ENCODE results near the gene CBFA2T3. TPM values are rescaled to one million over a fixed set of nuclear protein-coding genes. Genes with fewer than 3 reads are reported as not detected.
A peak's percentile ranks its signal among the peaks of the same experiment; 100 is the strongest.

CBFA2T3 gene
- total and polyA plus RNA-seq, 8 donors, result 3.8 to 10.4 (median 5.4) TPM

GRCh38 chr16:89023621-89024511 lies 46.9 kb upstream of the CBFA2T3 start:
- H3K4me3 ChIP-seq, result no peak overlapping the region
- H3K4me1 ChIP-seq, result no peaks in the 10 kb centered on the region
- H3K36me3 ChIP-seq, result no peaks in the 10 kb centered on the region
- peak in 1 of 4 donors; percentile 64 for DNase-seq
- no peak overlapping the region for H3K27ac ChIP-seq
- intact Hi-C loops (cut with DNase I), result no loop called here
- no peak for ATAC-seq
- peaks cover 0 to 13% of the 10 kb centered on the region in 2 donors for H3K9me3 ChIP-seq
- no peak for TF ChIP-seq CTCF (IDR thresholded peaks at IDR 0.05)
- H3K27me3 ChIP-seq, result peaks cover 0 to 69% of the 10 kb centered on the region in 2 donors

- no peak for ATAC-seq
- no peaks in the 10 kb centered on the region for H3K4me1 ChIP-seq
- H3K27me3 ChIP-seq, result peaks cover 0 to 72% of the 10 kb centered on the region in 2 donors
- peak in 1 of 4 donors; percentile 45 for DNase-seq
- intact Hi-C loops (cut with DNase I), result no loop called here
- H3K36me3 ChIP-seq, result no peaks in the 10 kb centered on the region
- no peak overlapping the region for H3K27ac ChIP-seq
- H3K4me3 ChIP-seq, result no peak overlapping the region
- peaks cover 0 to 13% of the 10 kb centered on the region in 2 donors for H3K9me3 ChIP-seq
- TF ChIP-seq CTCF (IDR thresholded peaks at IDR 0.05), result no peak
Observed at GRCh38 chr16:89023151-89023551, 46.1 kb upstream of the CBFA2T3 start.

GRCh38 chr16:89022051-89022836 lies 45.2 kb upstream of the CBFA2T3 start:
- no peaks in the 10 kb centered on the region for H3K36me3 ChIP-seq
- ATAC-seq (no peak), DNase-seq (peak in 1 of 4 donors; percentile 68)
- no peak for TF ChIP-seq CTCF (IDR thresholded peaks at IDR 0.05)
- H3K4me1 ChIP-seq, result no peaks in the 10 kb centered on the region
- H3K4me3 ChIP-seq, result no peak overlapping the region
- no peak overlapping the region for H3K27ac ChIP-seq
- intact Hi-C loops (cut with DNase I), result no loop called here
- H3K9me3 ChIP-seq, result peaks cover 0 to 13% of the 10 kb centered on the region in 2 donors
- H3K27me3 ChIP-seq, result peaks cover 0 to 77% of the 10 kb centered on the region in 2 donors

- intact Hi-C loops (cut with DNase I), result no loop called here
- Histone ChIP-seq H3K27ac (no peak overlapping the region), H3K4me3 (no peak overlapping the region), H3K36me3 (no peaks in the 10 kb centered on the region), H3K4me1 (no peaks in the 10 kb centered on the region), H3K27me3 (peaks cover 0 to 77% of the 10 kb centered on the region in 2 donors), H3K9me3 (peaks cover 0 to 6% of the 10 kb centered on the region in 2 donors)
- no peak for TF ChIP-seq CTCF (IDR thresholded peaks at IDR 0.05)
- no peak for ATAC-seq
- peak in 1 of 4 donors; percentile 43 for DNase-seq
Observed at GRCh38 chr16:89020925-89021595, 44.1 kb upstream of the CBFA2T3 start.
